ENCODE measurements around the gene LNP1. TPM values are rescaled to one million over a fixed set of nuclear protein-coding genes. Genes with fewer than 3 reads are reported as not detected.

LNP1 gene
- total RNA-seq, 6 experiments from 2014 or later, result 0.89 to 1.9 (median 1.7) TPM

DNA sequence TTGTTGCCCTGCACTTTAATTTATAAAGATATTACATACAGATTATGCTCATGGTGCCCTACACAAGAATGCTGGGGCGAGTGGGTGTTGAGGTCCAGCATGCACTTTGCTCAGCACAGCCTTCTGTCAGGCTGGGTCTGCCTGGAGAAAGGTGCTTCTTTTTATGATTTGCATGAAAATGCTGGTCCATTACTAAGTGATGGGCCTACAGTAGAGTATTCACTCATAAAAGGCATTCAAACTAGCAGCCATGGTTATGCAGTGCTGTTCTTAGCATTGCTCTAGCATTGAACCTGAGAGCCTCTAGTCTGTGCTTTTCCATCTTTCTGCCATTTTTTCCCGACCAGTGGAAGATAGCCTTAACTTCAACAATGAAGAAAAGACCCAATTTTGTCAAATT is 12.3 kb downstream of the LNP1 start:
- intact Hi-C loops (cut with DNase I), result no loop called here
- DNase-seq (no peak), ATAC-seq (no peak)
- no peak overlapping the region for H3K4me3 ChIP-seq
- no peaks in the 10 kb centered on the region for H3K36me3 ChIP-seq
- no peaks in the 10 kb centered on the region for H3K9me3 ChIP-seq
- TF ChIP-seq, protein P1, sequence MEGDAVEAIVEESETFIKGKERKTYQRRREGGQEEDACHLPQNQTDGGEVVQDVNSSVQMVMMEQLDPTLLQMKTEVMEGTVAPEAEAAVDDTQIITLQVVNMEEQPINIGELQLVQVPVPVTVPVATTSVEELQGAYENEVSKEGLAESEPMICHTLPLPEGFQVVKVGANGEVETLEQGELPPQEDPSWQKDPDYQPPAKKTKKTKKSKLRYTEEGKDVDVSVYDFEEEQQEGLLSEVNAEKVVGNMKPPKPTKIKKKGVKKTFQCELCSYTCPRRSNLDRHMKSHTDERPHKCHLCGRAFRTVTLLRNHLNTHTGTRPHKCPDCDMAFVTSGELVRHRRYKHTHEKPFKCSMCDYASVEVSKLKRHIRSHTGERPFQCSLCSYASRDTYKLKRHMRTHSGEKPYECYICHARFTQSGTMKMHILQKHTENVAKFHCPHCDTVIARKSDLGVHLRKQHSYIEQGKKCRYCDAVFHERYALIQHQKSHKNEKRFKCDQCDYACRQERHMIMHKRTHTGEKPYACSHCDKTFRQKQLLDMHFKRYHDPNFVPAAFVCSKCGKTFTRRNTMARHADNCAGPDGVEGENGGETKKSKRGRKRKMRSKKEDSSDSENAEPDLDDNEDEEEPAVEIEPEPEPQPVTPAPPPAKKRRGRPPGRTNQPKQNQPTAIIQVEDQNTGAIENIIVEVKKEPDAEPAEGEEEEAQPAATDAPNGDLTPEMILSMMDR (IDR thresholded peaks at IDR 0.05), result no peak
- no peak for TF ChIP-seq POLR2A (IDR thresholded peaks at IDR 0.05)
- no peak overlapping the region for H3K27ac ChIP-seq
- H3K27me3 ChIP-seq, result no peaks in the 10 kb centered on the region
- no peaks in the 10 kb centered on the region for H3K4me1 ChIP-seq
- WGBS (ENCODE audit: insufficient coverage, low coverage, low lambda C conversion rate, missing lambda C conversion rate), result 85% methylated on average over 2 of the region's 2 CpGs

DNA sequence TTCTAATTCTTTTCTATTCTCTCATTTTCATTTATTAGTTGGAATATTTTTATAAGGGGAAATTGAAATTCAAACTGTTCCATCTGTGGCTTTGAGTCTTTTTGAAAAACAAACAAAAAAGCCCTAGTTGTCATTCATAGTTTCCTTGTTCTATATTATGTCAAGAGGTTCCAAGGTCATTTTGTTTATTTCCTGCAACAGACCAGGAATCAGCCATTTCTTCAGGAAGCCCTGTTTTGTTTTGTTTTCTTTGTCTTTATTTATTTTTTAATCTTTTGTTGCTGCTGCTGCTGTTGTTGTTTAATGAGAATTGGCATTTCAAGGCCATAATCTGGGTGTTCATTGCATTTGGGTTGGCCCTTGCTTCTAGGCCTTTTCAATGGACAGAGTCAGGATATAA is 14.8 kb downstream of the LNP1 start:
- no peaks in the 10 kb centered on the region for H3K27me3 ChIP-seq
- no peak for ATAC-seq
- H3K36me3 ChIP-seq, result no peaks in the 10 kb centered on the region
- no peak for TF ChIP-seq POLR2A (IDR thresholded peaks at IDR 0.05)
- TF ChIP-seq, protein P1 (IDR thresholded peaks at IDR 0.05), result no peak
- H3K4me3 ChIP-seq, result no peak overlapping the region
- H3K27ac ChIP-seq, result no peak overlapping the region
- intact Hi-C loops (cut with DNase I), result no loop called here
- no peaks in the 10 kb centered on the region for H3K9me3 ChIP-seq
- no peak for DNase-seq
- no peaks in the 10 kb centered on the region for H3K4me1 ChIP-seq

DNA sequence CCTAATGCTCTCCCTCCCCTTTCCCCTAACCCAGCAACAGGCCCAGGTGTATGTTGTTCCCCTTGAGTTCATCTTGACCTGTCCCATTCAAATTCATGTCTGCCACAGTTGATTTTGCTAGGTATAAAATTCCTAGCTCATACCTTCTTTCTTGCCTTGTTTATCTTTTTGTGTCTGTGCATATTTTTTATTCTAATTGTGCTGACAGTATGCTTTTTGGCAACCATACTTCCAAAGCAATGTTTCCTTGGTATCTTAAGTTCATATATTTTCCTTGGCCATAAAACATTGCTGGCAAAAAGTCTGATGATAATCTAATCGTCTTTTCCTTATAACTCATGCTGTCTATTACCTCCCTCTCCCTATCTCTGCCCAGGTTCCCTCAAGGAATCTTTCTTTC is 15.5 kb downstream of the LNP1 start:
- ATAC-seq (no peak), DNase-seq (no peak)
- Histone ChIP-seq H3K27me3 (no peaks in the 10 kb centered on the region), H3K4me1 (no peaks in the 10 kb centered on the region), H3K4me3 (no peak overlapping the region), H3K9me3 (no peaks in the 10 kb centered on the region), H3K36me3 (no peaks in the 10 kb centered on the region), H3K27ac (no peak overlapping the region)
- intact Hi-C loops (cut with DNase I), result no loop called here
- no peak for TF ChIP-seq POLR2A (IDR thresholded peaks at IDR 0.05)
- WGBS (ENCODE audit: insufficient coverage, low coverage, low lambda C conversion rate, missing lambda C conversion rate), result 100% methylated on average over 1 of the region's 1 CpG

DNA sequence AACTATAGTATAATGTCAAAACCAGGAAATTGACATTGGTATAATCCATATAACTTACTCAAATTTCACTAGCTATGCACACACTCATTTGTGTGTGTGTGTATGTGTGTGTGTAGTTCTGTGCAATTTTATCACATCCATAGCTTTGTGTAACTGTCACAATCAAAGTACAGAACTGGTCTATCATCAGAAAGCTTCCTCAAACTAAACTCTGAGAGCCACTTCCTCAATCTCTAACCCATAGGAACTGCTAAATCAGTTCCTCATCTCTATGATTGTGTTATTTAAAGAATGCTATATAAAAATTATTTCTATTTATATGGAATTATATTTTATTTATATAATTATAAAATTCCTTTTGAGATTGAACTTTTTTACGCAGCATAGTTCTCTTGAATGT is 18.1 kb downstream of the LNP1 start:
- no peak overlapping the region for H3K4me3 ChIP-seq
- ATAC-seq (no peak), DNase-seq (no peak)
- 61% methylated on average over 1 of the region's 1 CpG for WGBS (ENCODE audit: insufficient coverage, low coverage, low lambda C conversion rate, missing lambda C conversion rate)
- H3K27ac ChIP-seq, result no peak overlapping the region
- intact Hi-C loops (cut with DNase I), result no loop called here
- H3K36me3 ChIP-seq, result no peaks in the 10 kb centered on the region
- no peaks in the 10 kb centered on the region for H3K27me3 ChIP-seq
- H3K9me3 ChIP-seq, result no peaks in the 10 kb centered on the region
- no peak for TF ChIP-seq POLR2A (IDR thresholded peaks at IDR 0.05)
- no peaks in the 10 kb centered on the region for H3K4me1 ChIP-seq

DNA sequence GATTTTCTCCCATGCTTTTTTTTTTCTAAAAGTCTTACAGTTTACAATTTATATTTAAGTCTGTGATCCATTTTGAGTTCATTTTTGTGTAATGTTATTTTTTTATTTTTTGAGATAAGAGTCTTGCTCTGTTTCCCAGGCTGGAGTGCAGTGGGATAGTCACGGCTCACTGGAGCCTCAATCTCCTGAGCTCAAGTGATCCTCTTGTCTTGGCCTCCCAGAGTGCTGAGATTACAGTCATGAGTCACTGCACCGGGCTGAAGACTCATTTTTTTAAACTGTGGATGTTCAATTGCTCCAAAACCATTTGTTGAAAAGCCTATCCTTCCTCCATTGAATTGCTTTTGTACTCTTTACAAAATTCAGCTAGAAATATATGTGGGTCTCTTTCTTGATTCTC is 19.5 kb downstream of the LNP1 start:
- TF ChIP-seq, protein P1 (IDR thresholded peaks at IDR 0.05), result no peak
- no peak for TF ChIP-seq POLR2A (IDR thresholded peaks at IDR 0.05)
- no peak overlapping the region for H3K4me3 ChIP-seq
- peaks cover 0 to 10% (median 4%) of the 10 kb centered on the region in 4 donors for H3K4me1 ChIP-seq
- no peaks in the 10 kb centered on the region for H3K9me3 ChIP-seq
- no peaks in the 10 kb centered on the region for H3K27me3 ChIP-seq
- DNase-seq, result no peak
- no peak overlapping the region for H3K27ac ChIP-seq
- intact Hi-C loops (cut with DNase I), result no loop called here
- 84% methylated on average over 2 of the region's 2 CpGs for WGBS (ENCODE audit: insufficient coverage, low coverage, low lambda C conversion rate, missing lambda C conversion rate)
- no peak for ATAC-seq
- H3K36me3 ChIP-seq, result no peaks in the 10 kb centered on the region

DNA sequence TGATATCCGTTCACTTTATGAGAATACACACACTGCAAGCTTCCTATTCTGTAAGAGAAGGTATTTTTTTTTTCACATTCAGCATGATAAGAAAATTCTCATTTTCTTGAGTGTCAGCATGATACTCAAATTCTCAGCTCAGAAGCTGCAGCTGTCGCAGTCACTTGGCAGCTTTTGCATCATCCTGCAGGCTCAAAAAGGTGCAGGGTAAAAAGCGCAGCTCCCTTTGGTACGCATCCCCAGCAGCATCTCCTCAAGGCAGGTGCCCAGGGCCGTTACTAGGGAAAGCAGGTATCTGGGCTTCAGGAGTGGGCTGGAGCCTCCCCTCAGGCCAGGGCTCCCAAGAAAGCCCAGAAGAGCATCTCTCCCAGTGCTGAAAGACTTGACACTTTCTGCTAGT is 22.3 kb downstream of the LNP1 start:
- Histone ChIP-seq H3K4me3 (no peak overlapping the region), H3K27me3 (no peaks in the 10 kb centered on the region), H3K27ac (no peak overlapping the region), H3K4me1 (peaks cover 0 to 21% (median 9%) of the 10 kb centered on the region in 4 donors), H3K36me3 (no peaks in the 10 kb centered on the region), H3K9me3 (no peaks in the 10 kb centered on the region)
- intact Hi-C loops (cut with DNase I), result no loop called here
- DNase-seq (no peak), ATAC-seq (no peak)
- no peak for TF ChIP-seq POLR2A (IDR thresholded peaks at IDR 0.05)
- TF ChIP-seq, protein P1 (IDR thresholded peaks at IDR 0.05), result no peak
- WGBS (ENCODE audit: insufficient coverage, low coverage, low lambda C conversion rate, missing lambda C conversion rate), result 92% methylated on average over 2 of the region's 5 CpGs

Measured in right lobe of liver (tissue), 6 donors.